K562 (cell line): ENCODE measurements around the gene KRTAP4-3. TPM values are rescaled to one million over a fixed set of nuclear protein-coding genes. Genes with fewer than 3 reads are reported as not detected.
"Not testable (repeated sequence)": the region's sequence is repeated elsewhere in the genome, so short reads cannot be mapped to it uniquely, and the experiment has no call there.

ENCODE experiments used
- ATAC-seq: fragments of 200-7000 bp; cut with Tn5 transposase; 3 replicates; pipeline ENCODE4 v1.9.1; 2020; ENCODE audit warnings: moderate library complexity
- BruUV-seq: library from RNA; stranded (reverse); fragments of 400-500 nt; replicated peaks from 2 replicates; lab custom pipeline; 2021; lab: Mats Ljungman, UMichigan
- CTCF ChIA-PET: fragments of 300-600 bp; formaldehyde crosslinking; extraction: SDS; loops from one replicate; lab custom pipeline; 2021; ENCODE audit warnings: low intra/inter-chr PET ratio; lab: Yijun Ruan, JAX
- POLR2A ChIA-PET: fragments of 300-600, 350-650 bp; sonication (Branson Sonifier 250); formaldehyde crosslinking; extraction: SDS; loops from one replicate; lab custom pipeline; 2021; ENCODE audit warnings: antibody characterized with exemption, inconsistent platforms; lab: Yijun Ruan, JAX
- DNase-seq, 4 experiments: peaks; one replicate each; pipeline versions ENCODE4 v3.0.0 to v3.0.0-alpha.2; 2011 to 2018; ENCODE audit warnings: low spot score in 3 of 4, mixed read lengths in 3 of 4; ENCODE audit errors: extremely low read depth in 1 of 4
- FAIRE-seq: peaks from 2 replicates; lab custom pipeline; 2011; peaks lifted over from hg19 to GRCh38; lab: Jason Lieb, UNC
- H2AFZ ChIP-seq: 2 replicates; pipeline ENCODE4 v1.6.0; 2011; ENCODE audit warnings: low read depth, low read length, control low read depth, inconsistent platforms
- H3K27ac ChIP-seq: fragments of 200-600 bp; 3 replicates; pipeline ENCODE4 v1.8.0; 2011; ENCODE audit warnings: low read depth, mild to moderate bottlenecking, control low read depth, inconsistent platforms, low read length, moderate library complexity, mixed read lengths; ENCODE audit errors: extremely low read depth
- H3K27me3 ChIP-seq, 2 experiments: fragments of 300-600 bp in 1 of 2; 2 replicates in 1 of 2; 3 replicates in 1 of 2; pipeline versions ENCODE4 v1.6.0 to v1.8.0; 2011; ENCODE audit warnings: inconsistent platforms in 2 of 2, low read length in 2 of 2, mild to moderate bottlenecking in 1 of 2, mixed read lengths in 1 of 2, moderate library complexity in 1 of 2; ENCODE audit not compliant: control insufficient read depth in 2 of 2, insufficient read depth in 2 of 2
- H3K36me3 ChIP-seq: fragments of 300-600 bp; 3 replicates; pipeline ENCODE4 v1.8.0; 2011; ENCODE audit warnings: mild to moderate bottlenecking, low read length, inconsistent platforms; ENCODE audit not compliant: control insufficient read depth, insufficient read depth
- H3K4me1 ChIP-seq, 2 experiments: fragments of 200-600 bp in 1 of 2; replicated peaks in 1 of 2; 2 replicates in 1 of 2; 3 replicates in 1 of 2; pipeline versions ENCODE4 v1.5.1 to v1.8.0; 2011; ENCODE audit warnings: inconsistent platforms in 2 of 2, low read length in 2 of 2, mild to moderate bottlenecking in 1 of 2, mixed read lengths in 1 of 2, moderate library complexity in 1 of 2; ENCODE audit not compliant: control insufficient read depth in 2 of 2, insufficient read depth in 2 of 2
- H3K4me2 ChIP-seq: 2 replicates; pipeline ENCODE4 v1.6.1; 2011; ENCODE audit warnings: low read length, control low read depth, inconsistent platforms, mixed read lengths; ENCODE audit not compliant: insufficient read depth
- H3K4me3 ChIP-seq: fragments of 200-600 bp; sonication (generic), shearing (Covaris generic); 2 replicates; pipeline ENCODE4 v1.5.1; 2016; ENCODE audit warnings: control low read depth, inconsistent platforms
- H3K79me2 ChIP-seq: fragments of 200-600 bp; 3 replicates; pipeline ENCODE4 v1.8.0; 2011; ENCODE audit warnings: low read length, inconsistent platforms; ENCODE audit not compliant: control insufficient read depth, insufficient read depth
- H3K9ac ChIP-seq, 2 experiments: 2 replicates each; pipeline versions ENCODE4 v1.6.0 to v1.6.1; 2011; ENCODE audit warnings: low read depth in 2 of 2, low read length in 2 of 2, control low read depth in 1 of 2, inconsistent platforms in 1 of 2, mild to moderate bottlenecking in 1 of 2, mixed read lengths in 1 of 2; ENCODE audit not compliant: insufficient read depth in 1 of 2
- H3K9me1 ChIP-seq: one replicate; pipeline ENCODE4 v1.6.0; 2011; ENCODE audit warnings: inconsistent platforms, mild to moderate bottlenecking, low read length, moderate library complexity; ENCODE audit not compliant: control insufficient read depth, insufficient read depth
- H3K9me3 ChIP-seq: replicated peaks from 2 replicates; pipeline ENCODE4 v1.5.1; 2011; ENCODE audit warnings: low read depth, low read length, inconsistent platforms; ENCODE audit not compliant: control insufficient read depth, insufficient read depth
- H4K20me1 ChIP-seq: replicated peaks from 2 replicates; pipeline ENCODE4 v1.6.1; 2011; ENCODE audit warnings: low read length, inconsistent platforms, mixed read lengths; ENCODE audit not compliant: control insufficient read depth, insufficient read depth
- CBFA2T2 ChIP-seq: fragments of 450-650 bp; conservative IDR thresholded peaks from 2 replicates; pipeline ENCODE4 v1.6.1; 2017; ENCODE audit warnings: mild to moderate bottlenecking
- RAD51 ChIP-seq: fragments of 450-650 bp; IDR thresholded peaks from 2 replicates; pipeline ENCODE4 v1.7.1; 2016; ENCODE audit warnings: low read depth, mild to moderate bottlenecking, borderline replicate concordance
- TFE3 ChIP-seq: fragments of 450-650 bp; formaldehyde crosslinking; IDR thresholded peaks from 2 replicates; pipeline ENCODE4 v1.4.0; 2020; ENCODE audit warnings: mild to moderate bottlenecking, mixed read lengths
- USF2 ChIP-seq: sonication (generic); formaldehyde crosslinking; IDR thresholded peaks from 2 replicates; pipeline ENCODE4 v1.5.0; 2020; ENCODE audit warnings: missing genetic modification reagents
- ZFP1 ChIP-seq: fragments of 450-650 bp; formaldehyde crosslinking; IDR thresholded peaks from 2 replicates; pipeline ENCODE4 v1.4.0; 2020; ENCODE audit warnings: mild to moderate bottlenecking, mixed read lengths
- ZNF124 ChIP-seq: sonication (generic); formaldehyde crosslinking; IDR thresholded peaks from 2 replicates; pipeline ENCODE4 v1.8.1; 2022; ENCODE audit warnings: missing genetic modification reagents
- WGBS: fragments of 100-300 bp; shearing (Covaris generic); methylation state at CpG from one replicate; pipeline ENCODE4 v1.1.6; 2016; ENCODE audit warnings: low coverage, mixed read lengths; ENCODE audit not compliant: insufficient coverage; ENCODE audit errors: missing lambda C conversion rate; 5-methylcytosine and 5-hydroxymethylcytosine counted together
- in situ Hi-C: fragments of 300-500 bp; cut with MboI; formaldehyde crosslinking; loops from 4 replicates; pipeline ENCODE4 v1.15.0; 2018; ENCODE audit warnings: inconsistent platforms, mixed read lengths
- intact Hi-C: fragments of 100-400 bp; cut with micrococcal nuclease; formaldehyde crosslinking; loops from 2 replicates; pipeline ENCODE4 v1.14.2; 2022
- polyA plus RNA-seq, 8 experiments: library from polyadenylated mRNA; depleted of rRNA in 4 of 8; stranded (reverse) in 5 of 8; unstranded in 3 of 8; fragments of >200 nt; fragmentation: Nextera tagmentation in 2 of 8; fragmentation: Illumina TruSeq in 1 of 8; extraction: Ambion mirVana in 2 of 8; extraction: Trizol in 1 of 8; gene quantifications; 2 replicates each; pipeline versions ENCODE4 v1.2.1 to v1.2.3, GENCODE V29; 2011 to 2014; ENCODE audit warnings: inconsistent platforms in 1 of 8, missing spikeins in 1 of 8
- total RNA-seq, 7 experiments: library from RNA; depleted of rRNA in 6 of 7; stranded (reverse); fragments of >200 nt in 6 of 7; fragmentation: Illumina TruSeq in 2 of 7; extraction: Trizol in 2 of 7; gene quantifications; 2 replicates each; pipeline versions ENCODE4 v1.2.1 to v1.2.3, GENCODE V29; 2011 to 2021; ENCODE audit warnings: low replicate concordance in 1 of 7

The KRTAP4-3 gene
- total and polyA plus RNA-seq, 9 of the 15 experiments (the other 6 are each of a cell fraction or from before 2014, with no cell fraction given): not detected

GRCh38 chr17:41140360-41141131 is 27.5 kb downstream of the KRTAP4-3 start, which contains the start of gene KRTAP4-6:
KRTAP4-6 (minus strand) TSS chr17:41140544; CDS start chr17:41140487, 57 bp downstream.
- TF ChIP-seq USF2: peak; percentile 30; the same call in 1 of the 2 replicates
- peak; percentile 41 for TF ChIP-seq RAD51
- peak; percentile 71 for TF ChIP-seq ZFP1 (CRISPR knock-in tag)
- 0 out of 2 replicates have a peak, but pooled peaks have one; percentile 9 for TF ChIP-seq CBFA2T2
- peak; percentile 80 for TF ChIP-seq TFE3 (CRISPR knock-in tag)
- TF ChIP-seq ZNF124 (CRISPR knock-in tag): no peak
- no TSS peak for BruUV-seq
- H3K79me2 ChIP-seq: no peaks in the 10 kb centered on the region
- ATAC-seq (no peak), DNase-seq (no peak), FAIRE-seq (no peak)
- H3K4me2 ChIP-seq: no peak within 1 kb of the TSS
- no peaks in the 10 kb centered on the region for H3K9me3 ChIP-seq
- H2AFZ ChIP-seq: no peak within 1 kb of the TSS
- no peaks in the 10 kb centered on the region for H3K36me3 ChIP-seq
- H3K4me1 ChIP-seq: no peaks in the 10 kb centered on the region
- no peaks in the 10 kb centered on the region for H4K20me1 ChIP-seq
- no peaks in the 10 kb centered on the region for H3K9me1 ChIP-seq
- ChIA-PET POLR2A (interaction anchor here (1.0 kb wide), 1 partner anchor 29 kb away, joined by 3 read pairs; no protein-coding TSS in a partner anchor), CTCF (no interaction called here)
- H3K27ac ChIP-seq: no peak within 1 kb of the TSS
- H3K9ac ChIP-seq: no peak within 1 kb of the TSS
- H3K4me3 ChIP-seq: no peak within 1 kb of the TSS
- WGBS: 0% methylated on average over 6 of the region's 6 CpGs
- intact Hi-C loops (no loop called here), in situ Hi-C loops (no loop called here)
- H3K27me3 ChIP-seq: no peaks in the 10 kb centered on the region

- H3K4me2 ChIP-seq, H3K4me3 ChIP-seq, H3K9ac ChIP-seq, H3K9me3 ChIP-seq, in situ Hi-C loops, ATAC-seq, H3K9me1 ChIP-seq, intact Hi-C loops, H3K36me3 ChIP-seq, DNase-seq, H3K27me3 ChIP-seq, H3K4me1 ChIP-seq, H3K27ac ChIP-seq, H4K20me1 ChIP-seq, FAIRE-seq, BruUV-seq, CTCF ChIA-PET, H3K79me2 ChIP-seq, H2AFZ ChIP-seq: not testable (repeated sequence)
- POLR2A ChIA-PET: interaction anchor here (1.0 kb wide), 1 partner anchor 28 kb away, joined by 3 read pairs; no protein-coding TSS in a partner anchor
- WGBS: 1% methylated on average over 12 of the region's 12 CpGs
Observed at GRCh38 chr17:41139865-41140264, 28.2 kb downstream of the KRTAP4-3 start.
